ENCODE results near the gene LMBRD1.
"Not testable (repeated sequence)": the region's sequence is repeated elsewhere in the genome, so short reads cannot be mapped to it uniquely, and the experiment has no call there.

The LMBRD1 gene

GRCh38 chr6:69796073-69796641 is 653 bp downstream of the LMBRD1 start:
- DNase-seq (ENCODE audit: low spot score) = peak; percentile 61

- DNase-seq (ENCODE audit: low spot score) = no peak
Measured at GRCh38 chr6:69795469-69796072, 1.2 kb downstream of the LMBRD1 start.

GRCh38 chr6:69792292-69792691 is 4.5 kb downstream of the LMBRD1 start:
- no peak for DNase-seq (ENCODE audit: low spot score)

- no peak for DNase-seq (ENCODE audit: low spot score)
Measured at GRCh38 chr6:69791065-69791471, 5.7 kb downstream of the LMBRD1 start.

- DNase-seq (ENCODE audit: low spot score) = no peak
Measured at GRCh38 chr6:69790629-69791028, 6.2 kb downstream of the LMBRD1 start.

- no peak for DNase-seq (ENCODE audit: low spot score)
Measured at GRCh38 chr6:69789578-69789977, 7.2 kb downstream of the LMBRD1 start.

GRCh38 chr6:69787436-69787835 is 9.4 kb downstream of the LMBRD1 start:
- DNase-seq (ENCODE audit: low spot score) = not testable (repeated sequence)

- no peak for DNase-seq (ENCODE audit: low spot score)
Measured at GRCh38 chr6:69785697-69786096, 11.1 kb downstream of the LMBRD1 start.

- DNase-seq (ENCODE audit: low spot score) = no peak
Measured at GRCh38 chr6:69784595-69785377, 12.0 kb downstream of the LMBRD1 start.

GRCh38 chr6:69783108-69783507 is 13.7 kb downstream of the LMBRD1 start:
- DNase-seq (ENCODE audit: low spot score) = no peak

GRCh38 chr6:69780585-69781178 is 16.1 kb downstream of the LMBRD1 start:
- DNase-seq (ENCODE audit: low spot score) = no peak

GRCh38 chr6:69775941-69776340 is 20.9 kb downstream of the LMBRD1 start:
- no peak for DNase-seq (ENCODE audit: low spot score)

GRCh38 chr6:69775585-69775849 is 21.3 kb downstream of the LMBRD1 start:
- no peak for DNase-seq (ENCODE audit: low spot score)

- DNase-seq (ENCODE audit: low spot score) = no peak
Measured at GRCh38 chr6:69774740-69775584, 21.8 kb downstream of the LMBRD1 start.

- DNase-seq (ENCODE audit: low spot score) = no peak
Measured at GRCh38 chr6:69771158-69771906, 25.5 kb downstream of the LMBRD1 start.

GRCh38 chr6:69768664-69769063 is 28.1 kb downstream of the LMBRD1 start:
- DNase-seq (ENCODE audit: low spot score) = no peak

- no peak for DNase-seq (ENCODE audit: low spot score)
Measured at GRCh38 chr6:69763763-69764162, 33.0 kb downstream of the LMBRD1 start.

GRCh38 chr6:69761853-69762252 is 35.0 kb downstream of the LMBRD1 start:
- DNase-seq (ENCODE audit: low spot score) = no peak

GRCh38 chr6:69758214-69758613 is 38.6 kb downstream of the LMBRD1 start:
- DNase-seq (ENCODE audit: low spot score) = no peak

- no peak for DNase-seq (ENCODE audit: low spot score)
Measured at GRCh38 chr6:69756907-69757306, 39.9 kb downstream of the LMBRD1 start.

- no peak for DNase-seq (ENCODE audit: low spot score)
Measured at GRCh38 chr6:69756366-69756765, 40.4 kb downstream of the LMBRD1 start.

GRCh38 chr6:69735027-69735426 is 61.8 kb downstream of the LMBRD1 start:
- no peak for DNase-seq (ENCODE audit: low spot score)

All from CD4-positive, alpha-beta T cell treated with Interleukin-6 at 100 ng/mL for 8 hours (primary cell).